Measurements from ENCODE around the gene DMRTC2. TPM values are rescaled to one million over a fixed set of nuclear protein-coding genes. Genes with fewer than 3 reads are reported as not detected.

DMRTC2 gene
- total and polyA plus RNA-seq, 4 donors = 0.03 TPM; not detected in 3

- H3K9ac ChIP-seq (ENCODE audit: insufficient read depth in 1 of 2, low read length in 2 of 2) = no peak overlapping the region
- no peak overlapping the region for H3K27ac ChIP-seq (ENCODE audit: low read depth in 1 of 2, low read length in 1 of 2)
- no peak for DNase-seq
- H3K9me3 ChIP-seq (ENCODE audit: control insufficient read depth in 4 of 4, insufficient read depth in 3 of 4, low read length in 3 of 4) = no peaks in the 10 kb centered on the region
- no peak overlapping the region for H3K4me3 ChIP-seq
- no peak for ATAC-seq (ENCODE audit: insufficient read depth, low FRiP score)
- no peaks in the 10 kb centered on the region for H3K36me3 ChIP-seq (ENCODE audit: control insufficient read depth in 4 of 4, insufficient read depth in 4 of 4, low read length in 4 of 4)
- H3K27me3 ChIP-seq (ENCODE audit: control insufficient read depth in 3 of 3, insufficient read depth in 3 of 3, low read length in 2 of 3) = peaks cover 0 to 18% (median 0%) of the 10 kb centered on the region in 3 donors
- WGBS, 2 donors = 61 to 72% methylated on average over 2 of the region's 2 CpGs
- no peaks in the 10 kb centered on the region for H3K4me1 ChIP-seq (ENCODE audit: control insufficient read depth in 5 of 5, insufficient read depth in 5 of 5, low read length in 5 of 5)
- TF ChIP-seq, protein P1, sequence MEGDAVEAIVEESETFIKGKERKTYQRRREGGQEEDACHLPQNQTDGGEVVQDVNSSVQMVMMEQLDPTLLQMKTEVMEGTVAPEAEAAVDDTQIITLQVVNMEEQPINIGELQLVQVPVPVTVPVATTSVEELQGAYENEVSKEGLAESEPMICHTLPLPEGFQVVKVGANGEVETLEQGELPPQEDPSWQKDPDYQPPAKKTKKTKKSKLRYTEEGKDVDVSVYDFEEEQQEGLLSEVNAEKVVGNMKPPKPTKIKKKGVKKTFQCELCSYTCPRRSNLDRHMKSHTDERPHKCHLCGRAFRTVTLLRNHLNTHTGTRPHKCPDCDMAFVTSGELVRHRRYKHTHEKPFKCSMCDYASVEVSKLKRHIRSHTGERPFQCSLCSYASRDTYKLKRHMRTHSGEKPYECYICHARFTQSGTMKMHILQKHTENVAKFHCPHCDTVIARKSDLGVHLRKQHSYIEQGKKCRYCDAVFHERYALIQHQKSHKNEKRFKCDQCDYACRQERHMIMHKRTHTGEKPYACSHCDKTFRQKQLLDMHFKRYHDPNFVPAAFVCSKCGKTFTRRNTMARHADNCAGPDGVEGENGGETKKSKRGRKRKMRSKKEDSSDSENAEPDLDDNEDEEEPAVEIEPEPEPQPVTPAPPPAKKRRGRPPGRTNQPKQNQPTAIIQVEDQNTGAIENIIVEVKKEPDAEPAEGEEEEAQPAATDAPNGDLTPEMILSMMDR (IDR thresholded peaks at IDR 0.05; ENCODE audit: control extremely low read depth, extremely low read depth) = no peak
These were observed 5.6 kb upstream of the DMRTC2 start for GRCh38 chr19:41839211-41839610.

GRCh38 chr19:41843371-41843770 lies 1.5 kb upstream of the DMRTC2 start:
- Histone ChIP-seq H3K27ac (ENCODE audit: low read depth in 1 of 2, low read length in 1 of 2) (no peak overlapping the region), H3K27me3 (ENCODE audit: control insufficient read depth in 3 of 3, insufficient read depth in 3 of 3, low read length in 2 of 3) (peaks cover 0 to 6% (median 0%) of the 10 kb centered on the region in 3 donors), H3K4me3 (no peak overlapping the region), H3K36me3 (ENCODE audit: control insufficient read depth in 4 of 4, insufficient read depth in 4 of 4, low read length in 4 of 4) (no peaks in the 10 kb centered on the region), H3K9ac (ENCODE audit: insufficient read depth in 1 of 2, low read length in 2 of 2) (no peak overlapping the region), H3K9me3 (ENCODE audit: control insufficient read depth in 4 of 4, insufficient read depth in 3 of 4, low read length in 3 of 4) (peaks cover 0 to 3% (median 0%) of the 10 kb centered on the region in 4 donors), H3K4me1 (ENCODE audit: control insufficient read depth in 5 of 5, insufficient read depth in 5 of 5, low read length in 5 of 5) (no peaks in the 10 kb centered on the region)
- TF ChIP-seq, protein P1 (IDR thresholded peaks at IDR 0.05; ENCODE audit: control extremely low read depth, extremely low read depth) = no peak
- WGBS, 2 donors = 63 to 64% methylated on average over 7 of the region's 7 CpGs
- DNase-seq = no peak
- ATAC-seq (ENCODE audit: insufficient read depth, low FRiP score) = no peak

DNA sequence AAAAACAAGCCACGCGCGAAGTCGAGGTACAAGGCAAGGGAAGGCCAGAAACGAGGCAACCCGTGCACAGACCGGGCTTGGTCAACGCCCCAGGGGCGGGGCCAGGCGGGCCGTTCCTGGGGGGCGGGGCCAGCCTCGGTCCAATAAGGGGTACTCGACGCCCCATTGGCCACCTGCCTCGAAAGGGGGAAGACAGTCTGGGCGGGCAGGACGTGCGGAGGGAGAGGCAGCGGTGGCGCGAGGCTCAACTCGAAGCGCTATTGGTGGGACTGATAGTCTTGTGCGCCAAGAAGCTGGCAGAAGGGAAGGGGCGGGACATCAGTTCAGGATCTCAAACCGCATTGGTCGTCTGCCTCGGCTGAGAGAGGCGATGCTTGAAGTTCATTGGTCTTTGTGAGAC lies 241 bp upstream of the DMRTC2 start, which contains the start of gene LYPD4:
Gene LYPD4, minus strand, starts transcription at position 83 of the 400 bp plus-strand sequence. CDS start 5,398 bp downstream, outside the sequence.
- Histone ChIP-seq H3K9me3 (ENCODE audit: control insufficient read depth in 4 of 4, insufficient read depth in 3 of 4, low read length in 3 of 4) (peaks cover 0 to 3% (median 0%) of the 10 kb centered on the region in 4 donors), H3K4me3 (no peak within 1 kb of the TSS), H3K27ac (ENCODE audit: low read depth in 1 of 2, low read length in 1 of 2) (no peak within 1 kb of the TSS), H3K27me3 (ENCODE audit: control insufficient read depth in 3 of 3, insufficient read depth in 3 of 3, low read length in 2 of 3) (peaks cover 0 to 5% (median 0%) of the 10 kb centered on the region in 3 donors), H3K36me3 (ENCODE audit: control insufficient read depth in 4 of 4, insufficient read depth in 4 of 4, low read length in 4 of 4) (no peaks in the 10 kb centered on the region), H3K4me1 (ENCODE audit: control insufficient read depth in 5 of 5, insufficient read depth in 5 of 5, low read length in 5 of 5) (no peaks in the 10 kb centered on the region), H3K9ac (ENCODE audit: insufficient read depth in 1 of 2, low read length in 2 of 2) (no peak within 1 kb of the TSS)
- TF ChIP-seq, protein P1 (IDR thresholded peaks at IDR 0.05; ENCODE audit: control extremely low read depth, extremely low read depth) = no peak
- WGBS, 2 donors = 80 to 89% methylated on average over 30 of the region's 30 CpGs
- ATAC-seq (ENCODE audit: insufficient read depth, low FRiP score) (no peak), DNase-seq (no peak)

DNA sequence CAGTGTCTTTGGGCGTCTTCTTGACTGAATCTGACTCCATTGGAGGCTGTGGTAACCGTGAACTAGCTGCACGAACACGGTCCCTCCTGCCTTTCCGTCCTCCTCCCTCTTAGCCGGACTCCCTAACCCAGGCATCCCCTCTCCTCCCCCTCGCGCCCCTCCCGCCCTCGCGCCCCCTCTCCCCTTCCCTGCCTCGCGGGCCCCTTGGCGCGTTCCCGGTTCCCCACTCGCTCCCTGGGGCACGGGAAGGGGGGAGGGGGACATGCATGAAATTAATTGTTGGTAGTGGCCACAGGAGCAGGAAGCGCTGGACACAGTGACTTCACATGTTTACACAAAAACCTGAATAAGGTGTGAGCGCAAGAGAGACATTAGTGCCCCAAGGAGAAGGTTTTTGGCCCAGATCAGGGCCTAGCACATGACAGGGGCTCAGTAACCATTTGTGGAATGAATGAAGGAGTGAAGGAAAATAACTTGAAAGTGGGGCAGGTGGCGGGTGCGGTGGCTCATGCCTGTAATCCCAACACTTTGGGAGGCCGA lies 279 bp downstream of the DMRTC2 start:
- no peak for ATAC-seq (ENCODE audit: insufficient read depth, low FRiP score)
- 81 to 94% methylated on average over 17 to 23 of the region's 23 CpGs for WGBS, 2 donors
- Histone ChIP-seq H3K4me3 (no peak overlapping the region), H3K9me3 (ENCODE audit: control insufficient read depth in 4 of 4, insufficient read depth in 3 of 4, low read length in 3 of 4) (peaks cover 0 to 3% (median 0%) of the 10 kb centered on the region in 4 donors), H3K27ac (ENCODE audit: low read depth in 1 of 2, low read length in 1 of 2) (no peak overlapping the region), H3K36me3 (ENCODE audit: control insufficient read depth in 4 of 4, insufficient read depth in 4 of 4, low read length in 4 of 4) (no peaks in the 10 kb centered on the region), H3K9ac (ENCODE audit: insufficient read depth in 1 of 2, low read length in 2 of 2) (no peak overlapping the region), H3K4me1 (ENCODE audit: control insufficient read depth in 5 of 5, insufficient read depth in 5 of 5, low read length in 5 of 5) (no peaks in the 10 kb centered on the region), H3K27me3 (ENCODE audit: control insufficient read depth in 3 of 3, insufficient read depth in 3 of 3, low read length in 2 of 3) (peaks cover 0 to 5% (median 0%) of the 10 kb centered on the region in 3 donors)
- TF ChIP-seq, protein P1 (IDR thresholded peaks at IDR 0.05; ENCODE audit: control extremely low read depth, extremely low read depth) = no peak
- no peak for DNase-seq
